Fibroblast of lung (primary cell): Measurements from ENCODE around the gene LOXHD1. TPM values are rescaled to one million over a fixed set of nuclear protein-coding genes. Genes with fewer than 3 reads are reported as not detected.

Experiments
- DNase-seq, 2 donors: peaks; one replicate each; pipeline versions ENCODE4 v3.0.0 to v3.0.0-alpha.2; 2010; ENCODE audit warnings: low read depth in 2 of 2
- H2AFZ ChIP-seq: 2 replicates; pipeline ENCODE4 v1.5.1; 2012; ENCODE audit warnings: low read length, control low read depth, inconsistent platforms
- H3K27ac ChIP-seq: 2 replicates; pipeline ENCODE4 v1.5.1; 2011; ENCODE audit warnings: low read length, control low read depth; ENCODE audit not compliant: insufficient read depth
- H3K27me3 ChIP-seq: 2 replicates; pipeline ENCODE4 v1.5.1; 2011; ENCODE audit warnings: mild to moderate bottlenecking, low read length; ENCODE audit not compliant: control insufficient read depth, insufficient read depth
- H3K36me3 ChIP-seq: 2 replicates; pipeline ENCODE4 v1.5.1; 2011; ENCODE audit warnings: low read length; ENCODE audit not compliant: control insufficient read depth, insufficient read depth
- H3K4me1 ChIP-seq: 2 replicates; pipeline ENCODE4 v1.5.1; 2011; ENCODE audit warnings: low read length; ENCODE audit not compliant: control insufficient read depth, insufficient read depth; ENCODE audit errors: extremely low read depth
- H3K4me2 ChIP-seq: 2 replicates; pipeline ENCODE4 v1.5.1; 2011; ENCODE audit warnings: low read length, control low read depth; ENCODE audit not compliant: insufficient read depth; ENCODE audit errors: extremely low read depth
- H3K4me3 ChIP-seq, 4 experiments: fragments of 200-600 bp in 1 of 4; sonication (generic) in 1 of 4; replicated peaks in 1 of 4; 2 replicates each; pipeline ENCODE4 v1.5.1; 2011 to 2016; ENCODE audit warnings: low read length in 4 of 4, low read depth in 3 of 4, mild to moderate bottlenecking in 3 of 4, control low read depth in 2 of 4, inconsistent platforms in 1 of 4, mixed read lengths in 1 of 4; ENCODE audit not compliant: insufficient read depth in 1 of 4; ENCODE audit errors: control extremely low read depth in 1 of 4
- H3K79me2 ChIP-seq: 2 replicates; pipeline ENCODE4 v1.5.1; 2012; ENCODE audit warnings: mild to moderate bottlenecking, low read length, inconsistent platforms; ENCODE audit not compliant: control insufficient read depth, insufficient read depth
- H3K9ac ChIP-seq: 2 replicates; pipeline ENCODE4 v1.5.1; 2011; ENCODE audit warnings: mild to moderate bottlenecking, low read length, control low read depth; ENCODE audit not compliant: insufficient read depth
- H3K9me3 ChIP-seq: 2 replicates; pipeline ENCODE4 v1.5.1; 2012; ENCODE audit warnings: low read depth, low read length; ENCODE audit not compliant: control insufficient read depth, insufficient read depth
- H4K20me1 ChIP-seq: 2 replicates; pipeline ENCODE4 v1.5.1; 2011; ENCODE audit warnings: low read length; ENCODE audit not compliant: control insufficient read depth, insufficient read depth; ENCODE audit errors: extremely low read depth
- CTCF ChIP-seq, 2 donors: IDR thresholded peaks in 1 of 2; conservative IDR thresholded peaks in 1 of 2; 1 replicate in 1 of 2; 2 replicates in 1 of 2; pipeline ENCODE4 v1.5.1; 2011 to 2012; ENCODE audit warnings: low read length in 2 of 2, control low read depth in 1 of 2, inconsistent platforms in 1 of 2, low read depth in 1 of 2, mild to moderate bottlenecking in 1 of 2
- EZH2 ChIP-seq: IDR thresholded peaks from 2 replicates; pipeline ENCODE4 v1.5.1; 2012; ENCODE audit warnings: low read length, control low read depth, mild to moderate bottlenecking; ENCODE audit errors: missing control alignments
- polyA plus RNA-seq, 2 donors: library from polyadenylated mRNA; depleted of rRNA in 1 of 2; stranded (reverse) in 1 of 2; unstranded in 1 of 2; fragments of >200 nt; gene quantifications; 2 replicates each; pipeline ENCODE4 v1.2.1, GENCODE V29; 2011 to 2012; ENCODE audit warnings: missing spikeins in 1 of 2
- total RNA-seq: library from RNA; depleted of rRNA; stranded (reverse); fragments of >200 nt; gene quantifications from 2 replicates; pipeline ENCODE4 v1.2.1, GENCODE V29; 2014

Gene LOXHD1
- total and polyA plus RNA-seq, 2 donors (not counting 1 experiment from before 2014, with no cell fraction given) = not detected

DNA sequence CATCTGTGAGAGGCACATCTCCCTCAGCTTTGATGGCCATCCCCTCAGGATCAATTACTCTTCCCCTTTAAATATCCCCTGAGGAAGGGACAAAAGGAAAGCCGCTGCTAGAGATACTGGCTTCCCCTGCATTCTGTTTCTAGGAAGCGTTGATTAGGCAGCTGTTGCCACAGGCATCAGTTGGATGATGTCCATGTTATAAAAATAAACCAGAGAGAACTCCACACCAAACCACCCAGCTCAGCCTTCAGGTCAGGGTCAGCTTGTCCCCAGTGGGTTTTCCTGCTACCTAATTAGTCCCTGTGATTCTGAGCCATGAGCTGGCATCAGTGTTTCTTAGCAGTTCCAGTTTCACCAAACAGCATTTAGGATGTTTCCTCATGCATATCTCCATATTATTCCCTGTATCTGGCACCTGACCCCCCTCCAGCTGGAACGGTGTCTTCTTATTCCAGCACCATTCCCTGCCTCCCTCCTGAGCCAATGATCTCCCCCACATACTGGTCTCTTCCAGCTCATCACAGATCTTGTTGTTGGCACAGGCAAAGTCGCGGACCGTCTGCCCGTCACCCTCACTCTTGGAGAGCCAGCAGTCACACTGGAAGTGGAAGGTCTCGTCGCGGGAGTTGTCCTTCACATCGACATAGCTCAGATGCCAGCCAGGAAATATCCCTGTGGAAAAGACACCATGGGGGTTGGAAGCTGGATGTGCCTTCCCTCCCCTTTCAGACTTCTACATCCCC, 168.4 kb downstream of the LOXHD1 start:
- no peaks in the 10 kb centered on the region for H3K27me3 ChIP-seq
- no peaks in the 10 kb centered on the region for H3K4me1 ChIP-seq
- no peaks in the 10 kb centered on the region for H3K36me3 ChIP-seq
- DNase-seq = no peak
- H2AFZ ChIP-seq = no peak overlapping the region
- no peak for TF ChIP-seq EZH2
- TF ChIP-seq CTCF (conservative IDR thresholded peaks at IDR 0.05 in 1 of 2, IDR thresholded peaks at IDR 0.05 in 1 of 2; ENCODE audit: low read depth in 1 of 2, low read length in 2 of 2) = no peak
- no peak overlapping the region for H3K27ac ChIP-seq
- no peak overlapping the region for H3K4me3 ChIP-seq
- no peak overlapping the region for H3K4me2 ChIP-seq
- no peak overlapping the region for H3K9ac ChIP-seq
- H4K20me1 ChIP-seq = no peaks in the 10 kb centered on the region
- H3K9me3 ChIP-seq = no peaks in the 10 kb centered on the region
- no peaks in the 10 kb centered on the region for H3K79me2 ChIP-seq

DNA sequence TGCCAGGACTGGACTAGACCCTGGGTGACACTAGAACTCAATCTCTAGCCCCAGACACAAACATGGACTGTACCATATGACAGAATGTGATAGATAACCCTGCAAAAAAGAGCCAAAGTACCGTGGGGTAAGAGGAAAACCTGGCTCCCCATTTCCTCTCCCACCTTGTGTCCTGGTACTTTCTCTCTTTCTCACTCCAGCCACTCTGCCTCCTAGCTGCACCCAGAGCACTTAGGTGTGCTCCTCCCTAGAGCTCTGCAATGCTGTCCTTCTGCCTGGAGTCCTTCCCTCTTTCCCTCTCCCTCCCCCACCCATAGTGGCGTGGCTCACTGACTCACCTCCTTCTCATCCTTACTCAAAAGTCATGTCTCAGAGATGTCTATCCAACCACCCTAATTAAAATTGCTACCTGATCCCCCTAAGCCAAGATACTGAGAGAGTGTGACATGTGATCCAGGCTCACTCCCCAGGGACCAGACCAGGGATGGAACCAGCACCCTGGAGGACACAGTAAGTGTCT, 171.3 kb downstream of the LOXHD1 start:
- H2AFZ ChIP-seq = no peak overlapping the region
- no peak for TF ChIP-seq EZH2
- TF ChIP-seq CTCF (conservative IDR thresholded peaks at IDR 0.05 in 1 of 2, IDR thresholded peaks at IDR 0.05 in 1 of 2; ENCODE audit: low read depth in 1 of 2, low read length in 2 of 2) = no peak
- H3K4me1 ChIP-seq = no peaks in the 10 kb centered on the region
- no peak overlapping the region for H3K27ac ChIP-seq
- no peak overlapping the region for H3K9ac ChIP-seq
- H4K20me1 ChIP-seq = no peaks in the 10 kb centered on the region
- no peak overlapping the region for H3K4me3 ChIP-seq
- DNase-seq = no peak
- no peaks in the 10 kb centered on the region for H3K36me3 ChIP-seq
- H3K79me2 ChIP-seq = no peaks in the 10 kb centered on the region
- H3K4me2 ChIP-seq = no peak overlapping the region
- no peaks in the 10 kb centered on the region for H3K27me3 ChIP-seq
- H3K9me3 ChIP-seq = no peaks in the 10 kb centered on the region

DNA sequence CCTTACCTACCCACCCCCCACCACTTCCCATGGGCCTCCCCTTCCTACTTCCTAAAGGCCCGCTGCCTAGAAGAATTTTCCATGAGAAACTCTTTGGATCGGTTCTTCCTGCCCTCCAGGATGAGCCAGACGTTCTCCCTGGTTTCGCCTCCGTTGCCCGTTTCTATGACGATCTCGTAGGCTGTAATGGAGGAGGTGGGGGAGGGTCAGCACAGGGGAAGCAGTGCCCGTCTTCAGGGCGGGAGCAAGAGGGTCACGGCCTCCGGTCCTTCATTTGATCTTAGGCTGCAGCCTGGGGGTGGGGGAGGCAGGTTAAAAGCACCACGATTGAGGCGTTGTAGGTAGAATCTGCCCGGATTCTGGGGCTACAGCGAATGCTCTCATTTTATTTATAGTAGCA, 172.0 kb downstream of the LOXHD1 start:
- Histone ChIP-seq H3K9ac (no peak overlapping the region), H3K36me3 (no peaks in the 10 kb centered on the region), H3K4me1 (no peaks in the 10 kb centered on the region), H4K20me1 (no peaks in the 10 kb centered on the region), H2AFZ (no peak overlapping the region), H3K4me2 (no peak overlapping the region), H3K27ac (no peak overlapping the region), H3K4me3 (no peak overlapping the region), H3K9me3 (no peaks in the 10 kb centered on the region), H3K79me2 (no peaks in the 10 kb centered on the region), H3K27me3 (no peaks in the 10 kb centered on the region)
- TF ChIP-seq CTCF (conservative IDR thresholded peaks at IDR 0.05 in 1 of 2, IDR thresholded peaks at IDR 0.05 in 1 of 2; ENCODE audit: low read depth in 1 of 2, low read length in 2 of 2) = no peak
- no peak for TF ChIP-seq EZH2
- DNase-seq = no peak
